Nephron (organoid): Measurements from ENCODE around the gene ZNF689.

Experiments used
- H3K27ac Mint-ChIP-seq, 3 experiments: 2 replicates each; pipeline ENCODE4 v1.8.0; 2020; ENCODE audit warnings: mixed read lengths in 3 of 3, mild to moderate bottlenecking in 2 of 3, moderate library complexity in 1 of 3
- H3K27me3 Mint-ChIP-seq: 2 replicates; pipeline ENCODE4 v1.8.0; 2021; ENCODE audit warnings: low read depth, mild to moderate bottlenecking, moderate library complexity, mixed read lengths
- H3K36me3 Mint-ChIP-seq: 2 replicates; pipeline ENCODE4 v1.8.0; 2020; ENCODE audit warnings: low read depth, mixed read lengths
- H3K4me1 Mint-ChIP-seq: 2 replicates; pipeline ENCODE4 v1.8.0; 2020; ENCODE audit warnings: mixed read lengths
- H3K4me3 Mint-ChIP-seq, 3 experiments: 2 replicates each; pipeline ENCODE4 v1.8.0; 2020; ENCODE audit warnings: mild to moderate bottlenecking in 3 of 3, mixed read lengths in 3 of 3, moderate library complexity in 2 of 3
- H3K9me3 Mint-ChIP-seq: 2 replicates; pipeline ENCODE4 v1.8.0; 2020; ENCODE audit warnings: mixed read lengths
- CTCF ChIP-seq, 3 experiments: fragments of 200-600 bp; sonication (generic); IDR thresholded peaks; one replicate each; pipeline ENCODE4 v1.5.0; 2021; ENCODE audit warnings: antibody characterized with exemption in 3 of 3; ENCODE audit not compliant: unreplicated experiment in 3 of 3

ZNF689 gene

GRCh38 chr16:30556125-30556473 is 54.1 kb downstream of the ZNF689 start:
- Mint-ChIP-seq H3K4me1 (peaks cover 22% of the 10 kb centered on the region), H3K4me3 (peak overlapping the region; percentile 90 to 94 (median 91)), H3K27me3 (no peaks in the 10 kb centered on the region), H3K9me3 (no peaks in the 10 kb centered on the region), H3K36me3 (peaks cover 28% of the 10 kb centered on the region), H3K27ac (peak overlapping the region; percentile 86 to 89 (median 88))
- TF ChIP-seq CTCF (IDR thresholded peaks at IDR 0.05; ENCODE audit: unreplicated experiment in 3 of 3), result no peak

GRCh38 chr16:30555315-30556124 is 54.7 kb downstream of the ZNF689 start:
- no peaks in the 10 kb centered on the region for H3K9me3 Mint-ChIP-seq
- no peak for TF ChIP-seq CTCF (IDR thresholded peaks at IDR 0.05; ENCODE audit: unreplicated experiment in 3 of 3)
- no peaks in the 10 kb centered on the region for H3K27me3 Mint-ChIP-seq
- peaks cover 22% of the 10 kb centered on the region for H3K4me1 Mint-ChIP-seq
- peaks cover 28% of the 10 kb centered on the region for H3K36me3 Mint-ChIP-seq
- H3K4me3 Mint-ChIP-seq, result peak overlapping the region; percentile 90 to 94 (median 91)
- H3K27ac Mint-ChIP-seq, result peak overlapping the region; percentile 86 to 89 (median 88)

GRCh38 chr16:30554557-30555314 is 55.5 kb downstream of the ZNF689 start:
- Mint-ChIP-seq H3K4me1 (peaks cover 22% of the 10 kb centered on the region), H3K27ac (peak overlapping the region in 2 of 3 experiments; percentile 51 to 52), H3K4me3 (peak overlapping the region; percentile 50 to 64 (median 60)), H3K27me3 (no peaks in the 10 kb centered on the region), H3K9me3 (no peaks in the 10 kb centered on the region), H3K36me3 (peaks cover 28% of the 10 kb centered on the region)
- TF ChIP-seq CTCF (IDR thresholded peaks at IDR 0.05; ENCODE audit: unreplicated experiment in 3 of 3), result no peak

- Mint-ChIP-seq H3K27me3 (no peaks in the 10 kb centered on the region), H3K9me3 (no peaks in the 10 kb centered on the region), H3K27ac (peak overlapping the region in 1 of 3 experiments; percentile 66), H3K4me3 (peak overlapping the region in 2 of 3 experiments; percentile 62 to 64), H3K36me3 (peaks cover 34% of the 10 kb centered on the region), H3K4me1 (peaks cover 18% of the 10 kb centered on the region)
- no peak for TF ChIP-seq CTCF (IDR thresholded peaks at IDR 0.05; ENCODE audit: unreplicated experiment in 3 of 3)
Observed at GRCh38 chr16:30553393-30553899, 56.7 kb downstream of the ZNF689 start.

- Mint-ChIP-seq H3K9me3 (no peaks in the 10 kb centered on the region), H3K36me3 (peaks cover 34% of the 10 kb centered on the region), H3K4me1 (peaks cover 18% of the 10 kb centered on the region), H3K27me3 (peaks cover 2% of the 10 kb centered on the region), H3K4me3 (no peak overlapping the region), H3K27ac (peak overlapping the region in 1 of 3 experiments; percentile 66)
- no peak for TF ChIP-seq CTCF (IDR thresholded peaks at IDR 0.05; ENCODE audit: unreplicated experiment in 3 of 3)
Observed at GRCh38 chr16:30552956-30553355, 57.2 kb downstream of the ZNF689 start.
